ENCODE results near the gene SRSF1.
"Not testable (repeated sequence)": the region's sequence is repeated elsewhere in the genome, so short reads cannot be mapped to it uniquely, and the experiment has no call there.

The SRSF1 gene

GRCh38 chr17:57990037-57990436, 17.0 kb downstream of the SRSF1 start:
- DNase-seq (ENCODE audit: low spot score), result no peak

- peak; percentile 75 for DNase-seq (ENCODE audit: low spot score)
These were observed 18.5 kb downstream of the SRSF1 start for GRCh38 chr17:57988301-57989250.

- peak; percentile 84 for DNase-seq (ENCODE audit: low spot score)
These were observed 19.3 kb downstream of the SRSF1 start, which contains the start of gene VEZF1 for GRCh38 chr17:57987581-57988300. Gene VEZF1 (minus strand): TSS chr17:57988254. CDS start chr17:57988111, 143 bp downstream.

DNA sequence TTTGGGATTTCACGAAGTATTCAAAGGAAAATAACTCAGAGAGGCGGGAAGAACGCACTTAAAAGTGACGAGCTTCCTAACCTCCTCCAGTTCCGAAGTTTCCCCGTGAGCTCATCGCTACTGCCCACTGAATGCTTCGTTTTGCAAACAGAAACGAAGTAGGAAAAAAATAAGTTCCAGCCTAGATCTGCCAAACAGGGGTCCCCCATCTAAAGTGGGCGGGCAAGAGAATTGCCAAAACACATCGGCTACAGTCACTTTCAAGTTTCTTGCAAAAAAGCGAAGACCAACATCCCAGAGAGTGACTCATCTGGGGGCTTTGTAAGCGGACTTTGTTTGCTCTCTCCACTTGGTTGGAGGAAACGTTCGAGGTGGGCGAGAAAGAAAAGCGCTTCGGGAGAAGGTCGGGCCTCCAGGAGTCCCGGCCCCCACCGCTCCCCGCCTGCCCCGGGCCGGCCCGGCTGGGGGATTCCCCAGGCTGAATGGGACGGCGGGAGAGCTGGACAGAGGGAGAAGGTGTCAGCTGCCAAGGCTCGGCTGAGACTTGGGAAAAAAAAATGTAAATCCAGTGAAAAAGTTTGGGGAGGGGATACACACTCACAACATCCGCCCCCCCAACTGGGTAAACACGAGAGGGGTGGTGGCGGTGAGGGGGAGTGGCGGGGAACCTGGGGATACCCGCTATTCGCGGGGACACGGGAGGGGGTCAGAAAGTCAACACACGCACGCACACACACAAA, 20.0 kb downstream of the SRSF1 start:
- peak; percentile 58 for DNase-seq (ENCODE audit: low spot score)

DNA sequence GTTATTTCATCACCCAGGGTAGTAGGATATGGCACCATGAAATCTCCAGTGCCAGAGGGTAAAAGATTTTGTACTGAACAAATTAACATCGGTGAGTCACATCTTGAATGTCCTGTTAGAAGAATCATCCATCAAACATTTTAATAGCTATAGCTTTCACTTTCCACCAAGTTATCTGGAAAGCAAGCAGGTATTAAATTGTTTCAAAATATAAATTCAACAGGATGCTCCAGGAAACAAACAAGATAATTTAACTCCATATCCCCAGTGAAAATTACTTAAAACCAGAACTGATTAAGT, 21.4 kb downstream of the SRSF1 start:
- no peak for DNase-seq (ENCODE audit: low spot score)

- no peak for DNase-seq (ENCODE audit: low spot score)
These were observed 21.9 kb downstream of the SRSF1 start for GRCh38 chr17:57984936-57985674.

DNA sequence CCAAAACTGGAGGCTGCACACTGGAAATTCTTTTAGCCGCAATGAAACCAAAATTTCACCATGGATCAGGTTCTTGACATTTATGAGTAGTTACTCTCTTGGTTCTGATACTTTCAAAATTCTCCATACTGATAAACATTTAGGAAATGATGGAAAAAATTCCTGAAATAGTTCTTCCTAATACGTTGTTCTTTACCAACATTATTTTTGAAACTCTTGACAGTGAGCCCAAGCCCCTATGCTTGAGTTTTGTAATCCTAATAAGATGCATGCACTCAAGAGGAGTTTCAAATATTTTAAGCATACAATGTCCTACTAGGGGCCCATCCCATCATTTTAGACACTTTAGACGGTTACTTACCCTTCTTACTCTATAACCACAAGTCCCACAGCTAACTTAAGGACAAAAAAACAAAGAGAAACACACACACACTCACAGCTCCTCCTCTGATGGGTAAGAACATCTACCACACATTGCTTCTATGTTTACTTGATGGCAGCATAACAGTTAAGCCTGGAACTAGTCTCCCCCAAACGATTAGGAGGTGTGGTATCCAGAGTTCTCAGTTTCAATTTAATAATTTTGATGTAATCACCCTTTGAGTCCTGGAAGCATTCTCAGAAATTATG, 22.7 kb downstream of the SRSF1 start:
- DNase-seq (ENCODE audit: low spot score), result no peak

GRCh38 chr17:57983446-57983845, 23.6 kb downstream of the SRSF1 start:
- DNase-seq (ENCODE audit: low spot score), result no peak

- no peak for DNase-seq (ENCODE audit: low spot score)
These were observed 24.4 kb downstream of the SRSF1 start for GRCh38 chr17:57982452-57983170.

- no peak for DNase-seq (ENCODE audit: low spot score)
These were observed 26.5 kb downstream of the SRSF1 start for GRCh38 chr17:57980522-57980921.

- no peak for DNase-seq (ENCODE audit: low spot score)
These were observed 28.0 kb downstream of the SRSF1 start for GRCh38 chr17:57979076-57979475.

GRCh38 chr17:57976594-57976993, 30.5 kb downstream of the SRSF1 start:
- peak; percentile 72 for DNase-seq (ENCODE audit: low spot score)

- DNase-seq (ENCODE audit: low spot score), result no peak
These were observed 32.0 kb downstream of the SRSF1 start for GRCh38 chr17:57975044-57975443.

DNA sequence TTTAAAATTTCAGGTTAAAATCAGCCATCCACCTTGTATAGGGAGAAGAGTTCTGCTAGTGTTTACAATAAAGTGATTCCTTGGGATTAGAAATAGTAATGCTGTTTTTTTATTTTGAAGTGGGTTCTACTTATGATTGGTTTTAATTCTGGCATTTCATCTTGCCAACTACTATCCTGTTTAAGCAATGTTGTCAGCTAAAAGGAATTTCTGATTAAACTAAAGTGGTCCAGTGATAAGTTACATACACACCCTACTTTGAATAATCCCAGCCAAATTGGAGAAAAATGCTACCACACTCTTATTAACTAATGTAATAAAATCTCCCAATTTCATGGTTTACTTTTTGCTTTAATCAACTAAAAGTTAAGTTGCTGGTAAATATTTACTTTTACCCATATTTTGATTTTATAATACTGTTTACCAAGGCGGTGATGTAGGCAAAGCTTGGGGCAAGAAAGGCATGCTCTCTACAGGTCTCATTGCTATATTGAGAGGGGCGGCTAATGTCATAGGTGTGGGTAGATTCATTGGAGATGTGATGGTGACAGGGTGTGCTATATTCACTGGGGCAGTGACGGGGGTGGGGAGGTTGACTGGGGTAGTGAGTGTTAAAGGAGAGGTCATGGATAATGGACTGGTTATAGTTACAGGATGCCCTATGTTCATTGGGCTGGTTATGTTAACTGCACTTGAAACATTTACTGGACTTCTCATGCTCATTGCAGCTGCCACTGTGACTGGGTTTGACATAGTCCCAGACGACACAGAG, 32.8 kb downstream of the SRSF1 start:
- DNase-seq (ENCODE audit: low spot score), result not testable (repeated sequence)

DNA sequence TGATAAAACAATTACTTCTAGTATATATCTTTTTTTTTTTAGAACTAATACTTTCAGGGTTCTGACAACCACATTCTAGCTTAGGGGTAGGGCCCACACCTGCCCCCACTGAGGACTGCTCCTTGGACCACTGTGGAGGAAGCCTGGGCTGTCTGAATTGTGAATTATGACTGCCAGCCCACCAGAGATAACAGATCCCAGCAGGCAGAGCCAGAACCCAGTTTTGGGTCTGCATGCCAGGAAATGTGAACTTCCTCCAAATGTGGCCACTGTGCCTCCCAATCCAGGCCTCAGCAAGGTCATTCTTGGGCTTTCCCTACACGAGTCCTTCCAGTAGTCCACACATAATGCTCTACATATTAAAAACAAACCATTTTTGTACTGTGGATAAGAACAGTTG, 34.9 kb downstream of the SRSF1 start:
- DNase-seq (ENCODE audit: low spot score), result no peak

DNA sequence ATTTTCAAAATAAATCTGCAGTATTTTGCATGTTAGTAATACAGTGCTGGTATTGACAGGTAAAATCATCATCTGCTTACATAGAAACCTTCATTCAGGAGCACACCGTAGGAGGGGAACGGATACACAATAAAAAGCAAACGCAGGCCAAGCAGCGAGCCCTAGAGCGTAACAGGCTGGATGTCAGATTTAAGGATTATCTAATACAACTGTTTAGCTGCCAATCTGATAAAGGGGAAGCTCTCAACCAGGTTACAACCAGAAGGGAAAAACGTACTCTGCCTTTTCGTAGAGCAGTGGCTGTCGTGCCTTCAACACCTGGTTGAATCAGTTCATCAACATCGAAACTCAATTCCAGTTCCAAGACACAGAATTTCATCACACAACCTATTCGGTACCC, 35.5 kb downstream of the SRSF1 start:
- DNase-seq (ENCODE audit: low spot score), result no peak

DNA sequence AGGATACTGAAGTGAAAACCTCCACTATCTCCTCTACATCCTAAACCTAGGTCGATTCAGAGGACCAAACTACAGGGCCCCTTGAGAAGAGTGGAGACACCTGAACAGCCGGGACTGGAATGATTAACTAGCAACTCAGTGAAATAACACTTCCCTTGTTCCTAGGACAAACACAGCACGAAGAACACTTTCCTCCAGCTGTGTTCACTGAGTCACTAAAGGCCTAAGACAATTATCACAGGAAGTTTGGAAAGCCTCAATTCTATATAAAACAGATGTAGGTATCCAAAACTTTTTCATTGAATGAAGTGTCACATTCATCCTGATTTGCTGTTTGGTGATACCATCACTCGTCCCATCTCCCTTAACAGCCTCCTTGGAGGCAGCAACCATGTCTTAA, 36.3 kb downstream of the SRSF1 start:
- DNase-seq (ENCODE audit: low spot score), result no peak

DNA sequence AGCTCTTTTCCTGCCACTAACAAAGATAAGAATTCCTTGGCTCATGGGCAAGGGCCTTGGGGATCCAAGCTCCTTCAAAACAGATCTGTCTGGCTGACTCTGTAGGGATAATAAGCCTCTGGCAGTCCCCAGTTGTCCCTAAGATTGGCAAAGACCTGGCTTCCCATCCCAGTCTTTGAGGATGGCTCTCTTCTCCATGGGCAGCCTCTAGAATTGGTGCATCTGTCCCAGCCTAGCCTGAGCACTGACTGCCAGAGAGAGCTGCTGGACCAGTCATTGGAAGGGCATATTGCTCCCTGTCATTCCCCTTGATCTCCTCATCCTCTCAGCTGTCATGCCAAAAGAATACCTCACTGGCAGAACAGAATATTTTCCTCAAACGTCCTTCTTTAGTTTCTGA, 38.6 kb downstream of the SRSF1 start:
- no peak for DNase-seq (ENCODE audit: low spot score)

GRCh38 chr17:57966875-57967274, 40.2 kb downstream of the SRSF1 start:
- no peak for DNase-seq (ENCODE audit: low spot score)

DNA sequence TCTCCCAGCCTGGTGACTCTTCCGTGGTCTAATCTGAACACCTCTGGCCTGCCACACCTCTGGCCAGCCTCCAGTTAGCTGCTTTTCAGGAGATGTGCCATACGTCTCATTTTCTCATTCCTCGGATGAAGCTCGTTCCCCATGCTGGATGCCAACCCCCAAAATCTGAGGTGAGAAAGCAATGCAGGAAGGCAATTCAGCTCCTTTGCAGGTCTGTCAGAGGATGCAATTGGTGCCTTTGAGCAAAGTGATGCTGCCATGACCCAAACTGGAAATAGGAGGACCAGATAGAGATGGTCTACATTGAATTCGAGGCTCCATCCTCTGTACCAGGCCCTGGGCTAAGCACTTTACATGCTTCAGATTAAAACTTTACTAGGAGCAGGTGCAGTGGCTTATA, 40.8 kb downstream of the SRSF1 start:
- DNase-seq (ENCODE audit: low spot score), result no peak
